Amniotic stem cell (primary cell): ENCODE results near the gene CIRBP.
"Not testable (repeated sequence)": the region's sequence is repeated elsewhere in the genome, so short reads cannot be mapped to it uniquely, and the experiment has no call there.

Experiments
- DNase-seq: peaks from one replicate; lab custom pipeline; 2025; lab: John Stamatoyannopoulos, UW

The CIRBP gene

DNA sequence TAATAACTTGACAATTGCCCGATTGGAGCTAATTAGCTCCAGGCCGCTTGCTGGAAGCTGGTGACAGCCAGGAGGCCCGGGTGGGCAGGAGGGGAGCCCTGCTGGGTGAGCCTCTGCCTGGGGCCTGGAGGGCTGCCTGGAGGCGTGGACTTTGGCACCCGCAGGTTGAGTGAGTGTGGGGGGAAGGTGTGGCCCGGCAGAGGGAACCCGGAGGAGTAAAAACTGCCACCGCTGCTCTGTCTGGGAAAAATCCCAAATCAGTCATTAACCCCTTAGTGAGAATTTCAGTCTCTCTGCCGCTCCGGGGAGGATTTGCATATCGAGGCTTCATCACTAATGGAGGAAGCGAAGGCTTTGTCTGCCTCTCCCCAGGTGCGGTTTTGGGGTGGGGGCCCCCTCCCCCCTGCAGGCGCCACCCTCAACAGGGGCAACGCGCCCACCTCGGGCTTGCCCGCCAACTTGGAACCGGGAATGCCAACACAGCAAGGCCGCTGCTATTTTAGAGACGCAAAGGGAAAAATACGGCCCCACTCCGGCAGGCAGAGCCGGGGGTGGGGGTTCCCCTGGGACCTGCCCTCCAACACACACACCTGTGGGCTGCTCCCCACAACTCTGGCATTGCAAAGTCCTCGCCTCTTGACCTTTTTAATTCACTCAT, 22.8 kb downstream of the CIRBP start:
- DNase-seq, result no peak

GRCh38 chr19:1292419-1293151, 23.5 kb downstream of the CIRBP start:
- DNase-seq, result no peak

DNA sequence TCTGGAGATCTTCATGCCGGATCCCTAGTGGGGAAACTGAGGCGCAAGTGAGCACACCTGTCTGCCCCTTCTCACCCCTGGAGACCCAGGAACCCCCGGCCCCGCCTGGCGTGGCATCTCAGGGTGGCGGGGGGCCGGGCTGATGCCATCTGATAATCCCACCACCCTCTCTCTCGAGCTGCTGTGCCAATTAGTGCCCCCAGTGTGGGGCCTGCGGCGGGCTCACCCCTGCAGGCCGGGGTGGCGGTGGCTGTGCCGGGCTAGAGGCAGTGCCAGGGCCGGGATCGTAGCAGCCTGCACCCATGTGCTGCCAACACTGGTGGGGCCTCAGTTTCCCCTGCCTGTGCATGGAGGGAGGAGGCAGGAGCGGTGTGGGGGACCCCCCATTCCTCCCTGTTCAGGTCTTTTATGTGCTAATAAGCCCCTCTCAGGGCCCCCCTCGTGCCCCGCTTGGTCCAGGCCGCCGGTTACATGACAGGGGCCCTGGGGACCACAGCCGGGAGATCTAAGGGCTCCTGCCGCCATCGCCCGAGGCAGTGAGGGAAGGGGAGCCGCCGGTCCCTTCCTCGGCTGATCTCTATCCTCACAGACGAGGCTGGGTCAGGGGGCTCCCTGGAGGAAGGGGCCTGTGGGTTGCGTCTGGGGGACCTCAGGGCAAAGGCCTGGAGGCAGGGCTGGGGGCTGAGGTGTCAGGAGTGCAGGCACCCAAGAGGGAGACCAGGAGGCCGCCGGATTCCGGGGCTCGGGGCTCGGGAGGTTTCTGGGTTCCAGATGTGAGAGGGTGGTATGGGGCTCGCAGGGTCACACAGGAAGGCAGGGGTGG, 24.9 kb downstream of the CIRBP start:
- DNase-seq, result no peak

- no peak for DNase-seq
Observed at GRCh38 chr19:1294688-1295087, 25.6 kb downstream of the CIRBP start.

DNA sequence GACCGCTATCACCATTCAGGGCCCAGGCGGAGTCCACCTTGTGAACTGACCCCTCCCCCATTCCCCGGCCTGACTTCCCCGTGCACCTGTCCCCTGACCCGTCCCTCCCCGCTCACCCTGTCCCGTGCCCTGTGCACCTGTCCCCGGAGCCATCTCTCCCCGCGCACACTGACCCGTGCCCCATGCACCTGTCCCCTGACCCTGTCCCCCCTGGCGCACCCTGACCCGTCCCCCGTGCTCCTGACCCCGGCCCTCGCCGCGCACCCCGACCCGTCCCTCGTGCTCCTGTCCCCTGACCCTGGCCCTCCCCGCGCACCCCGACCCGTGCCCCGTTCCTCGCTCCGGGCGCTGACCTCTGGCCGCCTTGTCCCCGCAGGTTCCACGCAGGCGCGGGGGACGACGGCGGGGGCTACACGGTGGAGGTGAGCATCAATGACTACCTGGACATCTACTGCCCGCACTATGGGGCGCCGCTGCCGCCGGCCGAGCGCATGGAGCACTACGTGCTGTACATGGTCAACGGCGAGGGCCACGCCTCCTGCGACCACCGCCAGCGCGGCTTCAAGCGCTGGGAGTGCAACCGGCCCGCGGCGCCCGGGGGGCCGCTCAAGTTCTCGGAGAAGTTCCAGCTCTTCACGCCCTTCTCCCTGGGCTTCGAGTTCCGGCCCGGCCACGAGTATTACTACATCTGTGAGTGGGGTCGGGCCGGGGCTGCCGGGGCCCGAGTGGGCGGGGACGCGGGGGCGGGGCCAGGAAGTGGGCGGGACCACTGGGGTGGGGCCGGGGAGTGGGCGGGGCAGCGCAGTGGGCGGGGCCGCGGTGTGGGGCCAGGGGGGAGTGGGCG, 26.3 kb downstream of the CIRBP start:
- no peak for DNase-seq

DNA sequence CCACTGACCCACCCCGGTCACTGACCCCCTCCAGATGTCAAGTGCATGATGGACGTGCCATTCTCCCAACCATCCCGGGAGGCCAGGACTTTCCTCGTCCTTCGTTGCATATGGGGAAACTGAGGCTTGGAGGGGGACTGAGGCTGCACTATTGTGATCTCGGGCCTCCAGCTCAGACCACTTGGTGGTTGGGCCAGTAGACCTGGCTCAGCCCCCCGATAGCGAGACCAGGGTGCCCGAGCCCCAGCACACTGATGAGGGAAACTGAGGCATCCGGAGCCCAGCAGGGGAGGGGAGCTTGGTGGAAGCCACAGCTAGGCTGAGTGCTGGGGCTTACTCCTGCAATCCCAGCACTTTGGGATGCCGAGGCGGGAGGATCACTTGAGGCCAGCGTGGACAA, 26.9 kb downstream of the CIRBP start:
- DNase-seq, result no peak

DNA sequence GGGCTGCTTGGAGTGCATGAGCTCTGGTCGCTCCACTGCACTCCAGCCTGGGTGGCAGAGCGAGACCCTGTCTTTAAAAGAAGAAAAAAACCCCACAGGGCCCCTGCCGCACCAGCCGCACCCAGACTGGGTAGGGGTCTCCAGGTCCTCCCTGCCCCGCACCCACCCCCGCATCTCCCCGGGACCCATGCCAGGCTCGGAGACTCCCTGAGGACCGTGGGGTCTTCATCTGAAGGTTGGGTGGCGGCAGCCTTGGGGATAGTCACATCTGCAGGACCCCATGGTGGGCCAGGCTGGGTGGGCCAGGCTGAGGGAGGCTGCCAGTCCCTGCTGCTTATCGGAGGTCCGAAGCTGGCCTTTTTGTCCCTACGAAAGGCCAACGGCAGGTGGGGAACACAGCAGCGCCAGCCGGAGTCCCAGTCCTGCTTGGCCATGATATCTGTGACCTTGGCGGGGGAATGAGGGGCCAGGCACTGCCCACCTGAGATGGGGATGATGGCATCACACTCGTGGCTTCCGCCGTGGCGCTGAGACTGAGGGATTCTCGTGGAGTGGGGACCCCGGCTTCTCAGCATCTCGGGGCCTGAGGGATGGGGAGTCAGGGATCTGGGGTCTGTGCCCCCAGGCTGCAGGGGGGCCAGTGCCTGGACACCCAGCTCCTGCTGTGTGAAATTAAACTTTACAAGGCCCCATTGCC, 27.6 kb downstream of the CIRBP start:
- no peak for DNase-seq

GRCh38 chr19:1298235-1298634, 29.1 kb downstream of the CIRBP start:
- DNase-seq, result no peak

GRCh38 chr19:1299801-1300200, 30.7 kb downstream of the CIRBP start:
- no peak for DNase-seq

DNA sequence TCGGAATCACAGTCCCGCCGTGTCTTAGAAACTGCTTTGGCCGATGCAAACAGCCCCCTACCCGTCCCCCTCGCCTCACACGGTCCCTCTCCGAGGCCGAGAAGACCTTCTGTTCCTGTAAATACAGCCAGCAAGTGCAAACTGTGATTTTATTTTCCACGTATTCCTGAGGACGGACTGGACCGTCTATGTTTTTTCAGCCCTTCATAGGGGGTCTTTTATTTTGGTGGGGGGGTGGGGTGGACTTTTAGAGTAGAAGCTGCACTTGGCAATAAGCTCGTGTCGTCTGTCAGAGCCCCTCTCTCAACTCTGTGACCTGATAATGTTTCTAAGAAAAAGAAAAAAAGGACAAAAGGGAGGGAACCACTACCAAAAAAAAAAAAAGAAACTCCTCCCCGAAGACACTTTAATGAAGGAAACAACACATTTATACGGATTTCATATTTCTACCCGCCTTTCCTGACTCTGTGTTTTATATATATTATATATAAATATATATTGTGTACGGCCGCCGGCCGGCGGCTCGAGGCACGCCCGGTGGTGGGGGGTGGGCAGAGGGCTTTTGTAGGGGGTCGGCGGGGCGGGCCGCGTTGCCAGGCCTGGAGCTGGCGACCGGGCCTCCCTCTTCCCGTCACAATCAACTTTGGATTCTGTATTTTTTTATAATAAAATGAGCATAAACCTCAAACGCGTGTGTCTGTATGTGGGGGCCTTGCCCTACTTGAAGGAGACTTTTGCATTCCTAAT, 31.8 kb downstream of the CIRBP start:
- no peak for DNase-seq

- DNase-seq, result no peak
Observed at GRCh38 chr19:1302533-1303239, 33.6 kb downstream of the CIRBP start.

DNA sequence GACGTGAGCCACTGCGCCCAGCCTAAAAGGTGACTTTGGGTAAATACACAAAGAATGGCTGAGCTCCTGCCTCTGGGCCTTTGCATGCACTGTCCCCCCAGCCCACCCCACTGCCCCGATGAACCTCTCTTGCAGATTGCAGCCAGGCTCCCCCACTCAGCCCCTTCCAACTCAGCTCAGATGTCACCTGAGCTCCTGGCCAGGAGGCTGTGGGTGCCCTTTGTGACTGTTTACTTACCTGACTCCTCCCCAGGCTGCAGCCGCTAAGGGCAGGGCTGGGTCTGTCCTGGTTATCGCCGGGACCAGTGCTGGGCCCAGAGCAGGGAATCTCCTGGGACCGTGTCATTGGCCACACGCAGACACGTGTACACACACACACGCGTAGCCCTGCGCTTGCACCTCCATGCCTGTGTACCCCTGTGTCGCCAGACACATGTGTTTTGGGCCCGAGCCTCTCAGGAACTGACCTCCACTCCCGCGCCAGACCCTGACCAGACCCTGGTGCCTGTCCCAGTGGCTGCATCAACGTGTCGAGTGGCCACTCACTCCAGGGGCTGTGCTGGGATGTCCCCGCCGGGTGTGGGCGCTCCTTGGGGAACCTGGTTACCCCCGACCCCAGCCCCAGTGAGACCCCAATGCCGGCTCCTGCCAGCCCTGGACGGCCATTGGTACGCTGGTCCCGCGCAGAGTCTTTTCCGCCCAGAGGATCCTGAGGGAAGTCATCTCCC, 35.2 kb downstream of the CIRBP start:
- DNase-seq, result no peak

GRCh38 chr19:1305354-1305753, 36.2 kb downstream of the CIRBP start:
- not testable (repeated sequence) for DNase-seq

DNA sequence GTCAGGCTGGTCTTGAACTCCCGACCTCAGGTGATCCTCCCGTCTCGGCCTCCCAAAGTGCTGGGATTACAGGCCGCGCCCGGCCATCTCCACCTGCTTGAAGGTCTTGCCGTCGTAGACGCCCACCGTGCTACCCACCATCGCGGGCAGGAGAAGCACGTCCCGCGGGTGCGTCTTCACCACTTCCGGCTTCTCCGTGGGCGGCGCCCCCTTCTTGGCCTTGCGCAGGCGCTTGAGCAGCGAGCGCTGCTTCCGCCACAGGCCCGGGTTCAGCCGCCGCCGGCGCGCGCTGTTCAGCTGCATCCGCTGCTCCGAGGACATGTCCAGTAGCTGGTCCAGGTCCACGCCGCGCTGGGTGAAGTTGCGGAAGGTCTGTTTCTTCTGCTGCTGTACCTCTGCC, 38.2 kb downstream of the CIRBP start:
- no peak for DNase-seq

- DNase-seq, result no peak
Observed at GRCh38 chr19:1307755-1308303, 38.7 kb downstream of the CIRBP start.

DNA sequence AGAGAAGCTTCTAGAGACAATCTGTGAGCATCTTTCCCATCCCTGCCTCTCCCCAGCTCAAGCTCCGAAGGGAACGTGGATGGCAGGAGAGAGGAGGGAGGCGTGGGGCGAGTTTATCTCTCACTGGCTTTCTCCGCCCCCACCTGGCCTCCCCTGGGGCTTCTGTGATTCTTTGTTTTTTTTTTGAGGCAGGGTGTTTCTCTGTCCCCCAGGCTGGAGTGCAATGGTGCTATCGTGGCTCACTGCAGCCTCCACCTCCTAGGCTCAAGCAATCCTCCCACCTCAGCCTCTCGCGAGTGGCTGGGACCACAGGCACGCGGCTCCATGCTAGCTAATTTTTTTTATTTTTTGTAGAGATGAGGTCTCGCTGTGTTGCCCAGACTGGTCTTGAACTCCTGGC, 39.6 kb downstream of the CIRBP start:
- DNase-seq, result no peak

DNA sequence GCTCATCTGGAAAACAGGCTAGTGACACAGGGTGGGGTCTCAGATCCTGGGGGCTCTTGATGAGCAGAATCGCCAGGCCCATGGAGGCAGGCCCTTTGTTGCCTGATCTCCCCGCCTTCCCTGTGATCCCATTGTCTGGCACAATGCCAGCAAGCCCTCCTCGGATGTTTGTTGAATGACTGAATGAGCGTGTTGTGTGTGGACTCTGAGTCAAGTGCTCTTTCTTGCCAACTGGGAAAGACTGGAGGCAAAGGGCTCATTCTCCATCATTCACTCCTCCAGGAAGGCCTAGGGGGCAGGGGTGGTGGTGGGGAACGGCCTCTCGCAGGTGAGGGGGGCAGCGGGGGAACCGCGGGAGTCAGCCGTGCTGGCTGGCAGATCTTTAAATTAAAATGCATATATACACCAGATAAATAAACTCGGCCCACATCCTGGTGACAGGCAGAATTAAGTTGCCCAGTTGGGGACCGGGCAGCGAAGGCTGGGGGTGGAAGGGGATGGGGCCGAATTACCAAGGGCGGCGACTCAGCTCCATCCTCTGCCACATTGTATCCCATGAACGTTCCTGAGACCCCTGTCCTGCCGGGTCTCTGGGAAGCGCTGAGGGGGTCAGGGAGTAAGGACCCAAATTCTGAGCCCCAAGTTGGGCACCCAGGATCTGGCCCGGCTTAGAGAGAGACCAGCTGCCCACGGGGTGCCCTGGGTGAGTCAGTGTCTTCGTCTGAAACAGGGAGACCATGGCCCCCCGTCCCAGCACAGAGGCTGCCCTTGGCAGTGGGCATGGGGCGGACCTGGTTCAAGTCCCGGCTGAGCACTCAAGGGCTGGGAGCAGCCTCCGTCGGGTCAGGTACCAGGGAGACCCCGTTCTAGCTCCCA, 41.1 kb downstream of the CIRBP start:
- DNase-seq, result no peak

DNA sequence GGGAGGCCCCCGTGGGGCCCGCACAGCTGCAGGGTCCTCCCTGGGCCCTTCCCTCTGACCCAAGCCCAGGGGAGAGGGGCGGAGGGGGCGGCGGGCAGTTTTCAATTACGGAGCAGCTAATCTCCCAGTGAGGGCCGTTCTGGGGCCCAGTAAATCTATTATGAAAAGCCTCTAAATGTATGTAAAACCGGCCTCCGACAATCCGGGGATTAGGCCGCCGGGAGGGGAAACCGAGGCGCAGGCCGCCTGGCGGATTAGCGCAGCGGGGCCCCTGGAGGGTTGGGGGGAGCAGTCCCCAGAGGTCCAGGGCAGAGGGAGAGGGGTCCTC, 41.7 kb downstream of the CIRBP start:
- DNase-seq, result no peak
